Aorta (tissue), 5 donors: Measurements from ENCODE around the gene LBHD1. TPM values are rescaled to one million over a fixed set of nuclear protein-coding genes. Genes with fewer than 3 reads are reported as not detected.
"Not testable (repeated sequence)": the region's sequence is repeated elsewhere in the genome, so short reads cannot be mapped to it uniquely, and the experiment has no call there.

Source experiments
- ATAC-seq: fragments of 200-7000 bp; cut with Tn5 transposase; one replicate; pipeline ENCODE4 v1.9.1; 2022; ENCODE audit warnings: moderate library complexity; ENCODE audit not compliant: low FRiP score
- DNase-seq, 2 donors: peaks; one replicate each; pipeline ENCODE4 v3.0.0-alpha.2; 2020
- H3K27ac ChIP-seq, 2 donors: one replicate each; pipeline ENCODE4 v1.5.1; 2013; ENCODE audit warnings: low read length in 2 of 2, mild to moderate bottlenecking in 2 of 2, moderate library complexity in 2 of 2, control low read depth in 1 of 2, inconsistent platforms in 1 of 2, low read depth in 1 of 2
- H3K27me3 ChIP-seq, 2 donors: one replicate each; pipeline ENCODE4 v1.6.1; 2013; ENCODE audit warnings: control low read depth in 1 of 2, low read length in 1 of 2, mild to moderate bottlenecking in 1 of 2, moderate library complexity in 1 of 2; ENCODE audit not compliant: insufficient read depth in 2 of 2, control insufficient read depth in 1 of 2
- H3K36me3 ChIP-seq, 2 donors: one replicate each; pipeline ENCODE4 v1.6.1; 2013; ENCODE audit warnings: control low read depth in 1 of 2, low read length in 1 of 2, mild to moderate bottlenecking in 1 of 2; ENCODE audit not compliant: insufficient read depth in 2 of 2, control insufficient read depth in 1 of 2
- H3K4me1 ChIP-seq, 2 donors: one replicate each; pipeline ENCODE4 v1.6.1; 2013; ENCODE audit warnings: low read length in 2 of 2, control low read depth in 1 of 2, mild to moderate bottlenecking in 1 of 2, moderate library complexity in 1 of 2; ENCODE audit not compliant: insufficient read depth in 2 of 2, control insufficient read depth in 1 of 2
- H3K4me3 ChIP-seq, 2 donors: one replicate each; pipeline ENCODE4 v1.5.1; 2013; ENCODE audit warnings: low read length in 2 of 2, control low read depth in 1 of 2, mild to moderate bottlenecking in 1 of 2
- H3K9me3 ChIP-seq: one replicate; pipeline ENCODE4 v1.6.1; 2013; ENCODE audit warnings: mild to moderate bottlenecking, low read length; ENCODE audit not compliant: control insufficient read depth
- WGBS, 2 donors: extraction: QIAGEN DNeasy Blood & Tissue Kit; methylation state at CpG; one replicate each; pipeline ENCODE4 v1.1.7; 2013; 5-methylcytosine and 5-hydroxymethylcytosine counted together
- intact Hi-C, 2 donors: fragments of 100-400 bp; cut with DNase I; formaldehyde crosslinking; loops; one replicate each; pipeline versions ENCODE4 v1.14.2 to v1.15.0; 2022
- polyA plus RNA-seq, 2 donors: library from polyadenylated mRNA; stranded (reverse); fragments of 200-250 nt; gene quantifications; one replicate each; pipeline ENCODE4 v1.2.3, GENCODE V29; 2013
- total RNA-seq, 2 donors: library from RNA; stranded (reverse); fragmentation: NEBNext Ultra II Directional; extraction: Animal tissue kit (Norgen Biotek cat#: 25700); gene quantifications; one replicate each; pipeline ENCODE4 v1.2.1, GENCODE V29; 2021
- donor health status: healthy with polysubstance abuse.
- donor health status: Bipolar disorder and iron deficiency.
- donor health status: DM: no; HTN: no; CAD: no.
- donor health status: DM: no; HTN: no; CAD: no.
- donor health status: DM: yes; HTN: yes; CAD: no.

The LBHD1 gene
- total and polyA plus RNA-seq, 4 donors, result 2.3 to 8.6 (median 5.6) TPM

DNA sequence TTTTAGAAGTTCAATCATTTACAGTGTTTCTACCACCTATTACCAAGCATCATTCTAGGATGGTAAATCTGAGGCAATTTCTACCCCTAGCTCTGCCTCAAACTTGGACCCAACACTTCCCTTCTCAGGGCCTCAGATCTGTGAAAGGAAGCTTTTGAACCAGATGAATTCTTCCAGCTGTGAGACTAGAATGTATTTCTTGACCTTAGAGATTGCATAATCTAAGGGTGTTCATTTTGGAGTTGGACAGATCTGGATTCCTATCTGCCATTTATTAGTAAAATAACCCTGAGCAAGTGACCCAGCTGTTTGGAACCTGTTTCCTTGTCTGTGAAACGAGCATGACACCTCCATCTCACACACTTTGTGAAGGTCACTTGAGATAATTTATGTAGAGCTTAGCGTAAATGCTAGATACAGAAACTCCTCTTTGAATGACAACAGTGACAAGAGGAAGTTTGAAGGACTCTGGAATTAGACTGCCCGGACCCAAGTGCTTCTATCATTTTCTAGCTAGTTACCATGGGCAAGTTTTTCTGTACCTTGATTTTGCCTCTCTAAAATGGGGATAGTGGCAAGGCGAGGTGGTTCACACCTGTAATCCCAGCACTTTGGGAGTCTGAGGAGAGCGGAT, 15.2 kb downstream of the LBHD1 start:
- Histone ChIP-seq H3K4me1 (peaks cover 0 to 4% of the 10 kb centered on the region in 2 donors), H3K27me3 (no peaks in the 10 kb centered on the region), H3K36me3 (no peaks in the 10 kb centered on the region), H3K27ac (no peak overlapping the region), H3K9me3 (no peaks in the 10 kb centered on the region), H3K4me3 (no peak overlapping the region)
- ATAC-seq (no peak), DNase-seq (no peak)
- 66 to 69% methylated on average over 5 of the region's 5 CpGs for WGBS, 2 donors
- intact Hi-C loops, result no loop called here

DNA sequence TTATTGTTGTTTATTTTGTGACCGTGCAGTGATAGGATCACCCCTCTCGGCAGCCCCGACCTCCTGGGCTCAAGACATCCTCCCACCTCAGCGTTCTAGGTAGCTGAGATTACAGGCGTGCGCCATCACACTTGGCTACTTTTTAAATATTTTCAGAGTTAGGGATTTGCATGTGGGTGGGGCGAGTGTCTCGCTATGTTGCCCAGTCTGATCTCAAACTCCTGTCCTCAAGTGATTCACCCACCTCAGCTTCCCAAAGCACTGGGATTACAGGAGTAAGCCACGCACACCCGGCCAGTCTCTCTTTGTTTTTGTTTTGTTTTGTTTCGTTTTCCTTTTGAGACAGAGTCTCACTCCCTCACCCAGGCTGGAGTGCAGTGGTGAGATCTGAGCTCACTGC, 17.8 kb downstream of the LBHD1 start:
- Histone ChIP-seq H3K4me1 (peaks cover 0 to 4% of the 10 kb centered on the region in 2 donors), H3K4me3 (no peak overlapping the region), H3K27ac (no peak overlapping the region), H3K9me3 (no peaks in the 10 kb centered on the region), H3K27me3 (no peaks in the 10 kb centered on the region), H3K36me3 (no peaks in the 10 kb centered on the region)
- 76 to 80% methylated on average over 11 of the region's 11 CpGs for WGBS, 2 donors
- intact Hi-C loops, result no loop called here
- DNase-seq (no peak), ATAC-seq (no peak)

DNA sequence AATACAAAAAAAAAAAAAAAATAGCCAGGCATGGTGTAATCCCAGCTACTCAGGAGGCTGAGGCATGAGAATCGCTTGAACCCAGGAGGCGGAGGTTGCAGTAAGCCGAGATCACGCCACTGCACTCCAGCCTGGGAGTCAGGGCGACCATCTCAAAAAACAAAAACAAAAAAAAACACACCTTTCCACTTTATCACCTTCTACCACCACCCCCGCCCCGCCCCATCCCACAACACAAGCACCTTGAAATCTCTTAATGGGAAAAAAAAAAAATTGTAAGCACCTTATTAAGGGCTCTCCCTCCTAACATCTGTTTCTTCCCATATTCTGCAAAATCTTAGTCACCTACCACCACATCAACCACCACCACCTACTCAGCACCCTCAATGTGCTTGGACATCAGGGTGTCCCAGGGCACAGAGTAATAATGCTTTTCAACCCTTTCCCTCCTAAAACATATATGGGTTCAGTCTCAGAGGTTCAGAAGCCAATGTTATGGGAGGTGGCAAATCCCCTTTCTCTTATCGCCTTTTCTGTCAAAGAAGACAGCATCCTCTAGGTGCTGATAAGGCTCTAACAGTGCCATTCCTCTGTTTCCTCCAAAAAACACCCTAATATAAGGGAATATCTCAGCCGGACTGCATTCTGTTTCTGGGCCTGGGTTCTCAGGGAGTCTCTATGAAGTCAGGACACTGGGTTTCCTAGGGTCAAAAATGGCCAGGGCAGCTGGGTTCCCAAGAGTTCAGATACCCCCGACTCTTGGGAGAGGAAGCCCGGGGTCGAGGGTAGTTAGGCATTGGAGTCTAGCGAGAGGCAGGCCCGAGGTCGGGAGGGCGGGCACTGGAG, 19.7 kb downstream of the LBHD1 start:
- Histone ChIP-seq H3K27me3 (no peaks in the 10 kb centered on the region), H3K36me3 (no peaks in the 10 kb centered on the region), H3K4me3 (peak overlapping the region; percentile 61 to 62), H3K4me1 (peaks cover 0 to 4% of the 10 kb centered on the region in 2 donors), H3K27ac (peak overlapping the region; percentile 31 to 66), H3K9me3 (no peaks in the 10 kb centered on the region)
- peak; percentile 45 for ATAC-seq
- DNase-seq, result no peak
- 36 to 42% methylated on average over 16 of the region's 16 CpGs for WGBS, 2 donors
- intact Hi-C loops, result no loop called here

DNA sequence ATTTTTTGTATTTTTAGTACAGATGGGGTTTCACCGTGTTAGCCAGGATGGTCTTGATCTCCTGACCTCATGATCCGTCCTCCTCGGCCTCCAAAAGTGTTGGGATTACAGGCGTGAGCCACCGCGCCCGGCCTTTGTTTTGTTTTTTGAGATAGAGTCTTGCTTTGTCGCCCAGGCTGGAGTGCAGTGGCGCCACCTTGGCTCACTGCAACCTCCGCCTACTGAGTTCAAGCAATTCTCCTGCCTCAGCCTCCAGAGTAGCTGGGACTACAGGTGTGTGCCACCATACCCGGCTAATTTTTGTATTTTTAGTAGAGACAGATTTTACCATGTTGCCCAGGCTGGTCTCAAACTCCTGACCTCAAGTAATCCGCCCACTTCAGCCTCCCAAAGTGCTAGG, 21.8 kb downstream of the LBHD1 start:
- intact Hi-C loops, H3K4me1 ChIP-seq: not testable (repeated sequence)

DNA sequence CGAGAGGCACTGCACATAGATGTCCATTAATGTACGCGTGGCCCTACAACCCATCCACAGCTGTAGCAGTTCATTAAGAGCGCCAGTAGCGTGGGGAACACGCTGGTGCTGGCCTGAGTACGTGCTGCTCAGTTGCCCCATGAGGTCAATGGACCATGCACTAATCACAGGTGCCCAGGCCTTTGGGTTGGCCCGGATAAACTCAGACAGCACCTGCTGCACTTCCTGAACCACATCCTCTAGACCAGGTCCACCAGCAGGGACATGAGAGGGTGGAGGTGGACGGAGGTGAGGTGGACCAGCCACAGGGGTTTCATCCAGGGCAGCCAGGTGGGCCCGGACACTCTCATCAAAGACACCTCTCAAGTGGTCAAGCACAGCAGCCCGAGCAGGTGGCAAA, 22.6 kb downstream of the LBHD1 start:
- no peaks in the 10 kb centered on the region for H3K36me3 ChIP-seq
- DNase-seq (no peak), ATAC-seq (no peak)
- 89 to 90% methylated on average over 11 of the region's 11 CpGs for WGBS, 2 donors
- peaks cover 0 to 4% of the 10 kb centered on the region in 2 donors for H3K4me1 ChIP-seq
- intact Hi-C loops, result no loop called here
- no peak overlapping the region for H3K4me3 ChIP-seq
- no peak overlapping the region for H3K27ac ChIP-seq
- H3K27me3 ChIP-seq, result no peaks in the 10 kb centered on the region
- no peaks in the 10 kb centered on the region for H3K9me3 ChIP-seq

More for the DNA sequence above, 21.8 kb downstream of the LBHD1 start:
- H3K27me3 ChIP-seq, H3K36me3 ChIP-seq, DNase-seq, ATAC-seq, H3K9me3 ChIP-seq, H3K27ac ChIP-seq, H3K4me3 ChIP-seq: not testable (repeated sequence)
- WGBS, 2 donors, result 95 to 96% methylated on average over 12 of the region's 12 CpGs

DNA sequence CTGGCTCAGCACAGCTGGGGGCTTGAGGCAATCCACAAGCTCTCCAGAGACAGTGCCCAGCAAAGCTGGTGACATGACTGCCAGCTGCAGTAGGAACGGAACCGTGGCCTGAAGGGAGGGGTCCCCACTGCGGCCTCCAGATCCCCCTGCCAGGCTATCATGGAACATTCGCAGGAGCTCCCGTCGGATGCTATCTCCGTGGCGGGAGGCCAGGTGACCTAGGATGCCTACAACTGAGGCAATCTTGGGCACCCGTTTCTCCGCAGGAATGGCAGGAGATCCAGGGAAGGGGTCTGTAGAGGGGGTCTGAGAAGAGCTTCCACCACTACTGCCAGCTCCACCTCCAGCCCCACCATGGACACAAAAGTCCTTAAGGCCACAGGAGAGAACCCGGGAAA, 23.1 kb downstream of the LBHD1 start:
- H3K9me3 ChIP-seq, result no peaks in the 10 kb centered on the region
- WGBS, 2 donors, result 86 to 87% methylated on average over 11 of the region's 11 CpGs
- DNase-seq, result no peak
- intact Hi-C loops, result no loop called here
- H3K27ac ChIP-seq, result no peak overlapping the region
- H3K4me1 ChIP-seq, result peaks cover 0 to 4% of the 10 kb centered on the region in 2 donors
- ATAC-seq, result no peak
- no peaks in the 10 kb centered on the region for H3K36me3 ChIP-seq
- no peaks in the 10 kb centered on the region for H3K27me3 ChIP-seq
- H3K4me3 ChIP-seq, result no peak overlapping the region

DNA sequence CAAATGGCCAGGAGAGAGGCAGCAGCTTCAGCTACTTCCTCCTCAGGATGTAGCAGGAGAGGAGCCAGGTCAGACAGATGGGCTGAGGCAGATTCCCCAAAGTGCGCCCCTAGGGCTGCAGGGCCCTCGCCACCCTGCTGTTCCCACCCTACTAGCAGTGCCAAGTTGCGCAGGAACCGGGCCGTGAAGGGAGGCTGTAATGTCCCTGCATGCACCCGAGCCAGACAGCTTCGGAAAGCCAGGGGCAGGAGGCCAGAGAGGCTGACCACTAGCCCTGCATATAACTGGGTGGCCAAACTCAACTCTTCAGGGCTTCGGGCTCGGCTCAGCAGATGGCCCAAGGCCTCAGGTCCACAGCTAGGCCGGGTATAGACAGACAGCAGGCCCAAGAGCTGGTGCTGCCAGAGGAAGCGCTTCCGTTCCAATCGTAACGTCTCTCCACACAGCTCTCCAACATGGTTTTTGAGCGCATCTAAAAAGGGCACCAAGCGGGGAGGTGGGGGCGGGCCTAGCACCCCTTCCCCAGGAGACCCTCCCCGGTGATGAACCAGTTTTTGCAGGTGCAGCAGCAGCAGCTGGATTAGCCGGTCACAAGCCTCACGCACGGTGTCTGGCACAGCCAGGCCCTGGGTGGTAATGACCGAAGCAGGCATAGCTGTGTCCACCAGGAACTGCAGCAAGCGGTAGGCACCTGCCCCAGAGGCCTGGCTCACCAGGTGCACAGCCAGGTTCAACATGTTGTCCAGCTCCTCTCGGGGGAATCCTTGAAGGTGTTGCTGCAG, 23.7 kb downstream of the LBHD1 start:
- ATAC-seq (no peak), DNase-seq (no peak)
- no peaks in the 10 kb centered on the region for H3K9me3 ChIP-seq
- H3K27me3 ChIP-seq, result no peaks in the 10 kb centered on the region
- H3K36me3 ChIP-seq, result no peaks in the 10 kb centered on the region
- no peak overlapping the region for H3K27ac ChIP-seq
- peaks cover 0 to 4% of the 10 kb centered on the region in 2 donors for H3K4me1 ChIP-seq
- 88 to 90% methylated on average over 23 to 24 of the region's 24 CpGs for WGBS, 2 donors
- no peak overlapping the region for H3K4me3 ChIP-seq
- intact Hi-C loops, result no loop called here

DNA sequence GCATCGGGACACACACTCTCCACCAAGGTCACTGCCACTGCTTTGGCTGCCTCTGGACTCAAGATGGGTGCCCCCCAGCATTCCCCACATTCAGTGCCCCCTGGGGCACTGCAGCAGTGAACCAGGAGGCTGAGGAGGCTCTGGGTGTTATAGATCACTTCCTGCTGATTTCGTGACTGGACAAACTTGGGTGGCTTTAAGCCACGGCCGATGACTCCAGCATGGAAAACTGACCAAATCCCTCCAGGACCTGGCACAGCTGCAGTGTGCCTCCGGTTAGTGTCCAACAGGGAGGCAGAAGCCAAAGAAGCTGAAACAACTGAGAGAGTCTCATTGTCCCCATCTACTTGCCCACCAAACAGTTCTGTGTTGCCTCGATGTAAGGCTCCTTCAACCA, 24.5 kb downstream of the LBHD1 start:
- no peak overlapping the region for H3K27ac ChIP-seq

More for the DNA sequence above, 24.5 kb downstream of the LBHD1 start:
- WGBS, 2 donors, result 78 to 83% methylated on average over 6 of the region's 6 CpGs
- Histone ChIP-seq H3K36me3 (no peaks in the 10 kb centered on the region), H3K4me1 (peaks cover 0 to 4% of the 10 kb centered on the region in 2 donors), H3K4me3 (no peak overlapping the region), H3K9me3 (no peaks in the 10 kb centered on the region), H3K27me3 (no peaks in the 10 kb centered on the region)
- intact Hi-C loops, result no loop called here
- no peak for ATAC-seq
- no peak for DNase-seq
